Posterior cingulate gyrus (tissue), 11 donors: ENCODE measurements around the gene IGF1R.

ENCODE experiments used
- DNase-seq, 10 donors: peaks; one replicate each; pipeline versions ENCODE4 v3.0.0 to v3.0.0-alpha.2; 2020 to 2021; ENCODE audit warnings: mixed read lengths in 3 of 10
- intact Hi-C: fragments of 100-400 bp; cut with DNase I; formaldehyde crosslinking; loops from one replicate; pipeline ENCODE4 v1.15.1; 2023

Gene IGF1R

GRCh38 chr15:98767692-98768091 is 119.4 kb downstream of the IGF1R start:
- intact Hi-C loops, result no loop called here
- DNase-seq, result no peak

GRCh38 chr15:98769867-98770266 is 121.5 kb downstream of the IGF1R start:
- intact Hi-C loops, result no loop called here

DNA sequence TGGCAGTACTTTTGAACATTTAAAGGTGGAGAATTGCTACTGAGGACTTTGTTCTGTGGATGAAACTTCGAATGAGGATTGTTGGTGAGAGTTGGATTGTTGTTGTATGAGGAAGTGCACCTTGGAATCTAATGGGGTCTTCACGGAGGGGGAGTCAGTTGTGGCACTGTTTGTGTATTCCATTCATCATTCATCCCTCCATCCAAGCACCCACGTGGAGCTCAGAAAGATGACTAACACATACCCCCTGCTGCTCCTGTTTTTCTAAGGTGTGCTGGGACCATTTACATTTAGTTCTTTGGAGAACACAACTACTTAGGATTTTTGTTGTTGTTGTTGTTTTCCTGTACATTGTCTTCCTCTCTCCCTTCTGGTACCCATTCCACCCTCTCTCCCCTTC is 122.6 kb downstream of the IGF1R start:
- DNase-seq, result no peak
- intact Hi-C loops, result no loop called here

More at GRCh38 chr15:98769867-98770266, 121.5 kb downstream of the IGF1R start:
- DNase-seq, result no peak

DNA sequence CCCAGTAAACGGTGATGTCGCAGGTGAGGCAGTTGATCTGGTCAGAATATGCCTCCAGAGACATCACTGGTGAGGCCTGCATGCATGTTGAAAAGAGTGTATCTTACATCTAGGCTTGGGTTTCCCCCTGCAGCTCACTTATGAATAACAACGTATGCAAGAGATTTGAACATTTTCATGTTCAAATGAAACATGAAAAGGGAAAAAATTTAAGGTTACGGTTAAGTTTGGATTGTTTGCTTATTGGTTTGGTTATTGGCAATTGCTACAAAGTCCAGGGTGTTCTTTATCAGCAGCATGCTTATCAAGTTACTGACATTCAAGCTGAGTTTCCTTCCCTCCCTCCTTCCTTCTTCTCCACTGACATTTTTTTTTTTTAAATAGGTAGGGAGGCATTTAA is 123.2 kb downstream of the IGF1R start:
- no peak for DNase-seq
- intact Hi-C loops, result no loop called here

DNA sequence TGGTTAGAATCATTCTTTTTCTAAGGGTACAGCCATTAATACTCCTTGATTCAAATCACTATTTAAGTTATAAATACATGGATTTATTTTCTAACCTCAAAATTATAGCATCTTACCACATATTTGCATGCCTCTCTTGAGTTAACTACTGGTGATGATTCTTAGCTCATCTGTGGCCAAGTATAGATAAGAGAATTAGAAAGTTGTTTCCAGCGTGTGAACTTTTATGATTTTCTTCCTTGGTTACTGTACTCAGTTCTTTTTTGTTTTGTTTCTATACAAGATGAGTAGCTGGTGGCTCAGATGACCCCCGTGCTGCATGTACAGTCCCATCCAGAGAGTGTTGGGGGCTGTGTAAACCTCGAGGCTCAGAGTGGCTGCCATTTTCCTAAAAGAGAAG is 124.6 kb downstream of the IGF1R start:
- intact Hi-C loops, result no loop called here
- no peak for DNase-seq

- DNase-seq, result no peak
- intact Hi-C loops, result no loop called here
Observed at GRCh38 chr15:98773616-98774015, 125.3 kb downstream of the IGF1R start.

- intact Hi-C loops, result loop anchor here (5.0 kb wide), 1 partner anchor 123 kb away; no protein-coding TSS in a partner anchor
- DNase-seq, result no peak
Observed at GRCh38 chr15:98774756-98775497, 126.6 kb downstream of the IGF1R start.

DNA sequence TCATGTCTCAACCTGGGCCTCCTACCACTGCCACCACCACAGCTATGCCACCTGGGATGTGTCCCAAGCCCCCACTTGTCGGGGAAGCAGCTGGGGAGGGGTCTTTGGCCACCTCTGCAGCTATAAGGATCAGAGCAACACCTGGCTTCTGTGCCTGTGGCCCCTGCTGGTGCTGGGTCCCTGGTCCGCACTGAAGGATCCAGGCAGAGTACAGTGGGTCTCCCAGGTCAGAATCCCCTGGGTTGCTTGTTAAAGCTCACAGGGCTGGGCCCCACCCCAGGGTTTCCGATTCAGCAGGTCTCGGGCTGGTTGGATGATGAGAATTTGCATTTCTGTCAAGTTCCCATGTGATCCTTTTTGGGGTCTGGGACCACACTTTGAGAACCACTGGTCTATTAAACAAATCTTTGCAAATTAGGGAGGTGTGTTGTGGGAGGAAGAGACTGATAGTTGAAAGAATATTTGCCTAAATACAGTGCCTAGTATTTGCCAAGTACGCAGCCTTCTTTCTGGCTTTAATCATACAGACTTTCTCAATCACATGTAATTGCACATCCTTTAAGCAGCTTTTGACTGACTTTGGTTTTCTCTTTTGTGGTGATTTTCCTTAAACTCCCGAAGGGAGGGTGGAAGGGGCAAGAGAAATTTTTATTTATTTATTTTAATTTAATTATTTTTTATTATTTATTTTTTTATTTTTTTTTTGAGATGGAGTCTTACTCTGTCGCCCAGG is 127.3 kb downstream of the IGF1R start:
- DNase-seq, result no peak
- intact Hi-C loops, result loop anchor here (5.0 kb wide), 1 partner anchor 123 kb away; no protein-coding TSS in a partner anchor

GRCh38 chr15:98776607-98777281 is 128.4 kb downstream of the IGF1R start:
- intact Hi-C loops, result loop anchor here (5.0 kb wide), 1 partner anchor 124 kb away; no protein-coding TSS in a partner anchor
- DNase-seq, result peak in 1 of 10 donors; percentile 79

- DNase-seq, result peak in 1 of 10 donors; percentile 64
- intact Hi-C loops, result loop anchor here (5.0 kb wide), 1 partner anchor 125 kb away; no protein-coding TSS in a partner anchor
Observed at GRCh38 chr15:98777426-98777825, 129.1 kb downstream of the IGF1R start.

- DNase-seq, result no peak
- intact Hi-C loops, result loop anchor here (5.0 kb wide), 1 partner anchor 126 kb away; no protein-coding TSS in a partner anchor
Observed at GRCh38 chr15:98778263-98778959, 130.1 kb downstream of the IGF1R start.

DNA sequence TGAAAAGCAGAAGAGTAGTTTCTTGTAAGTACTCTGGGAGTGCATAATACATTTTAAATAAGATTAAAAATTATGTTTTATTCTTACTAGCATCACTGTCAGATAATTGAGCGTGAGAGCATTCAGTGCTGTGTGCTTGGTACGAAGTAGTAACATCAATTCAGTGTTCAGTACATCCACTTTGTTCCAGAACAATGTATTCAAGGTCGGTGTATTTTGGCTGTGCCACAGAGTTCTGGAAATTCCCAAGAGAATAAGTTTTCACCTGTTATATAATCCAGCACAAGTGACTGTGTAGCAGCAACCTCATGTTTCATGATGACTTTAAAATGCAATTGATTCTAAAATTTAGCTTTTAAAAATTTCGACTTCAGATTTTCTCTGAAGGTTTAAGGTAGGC is 130.6 kb downstream of the IGF1R start:
- intact Hi-C loops, result loop anchor here (5.0 kb wide), 1 partner anchor 127 kb away; no protein-coding TSS in a partner anchor
- DNase-seq, result no peak

DNA sequence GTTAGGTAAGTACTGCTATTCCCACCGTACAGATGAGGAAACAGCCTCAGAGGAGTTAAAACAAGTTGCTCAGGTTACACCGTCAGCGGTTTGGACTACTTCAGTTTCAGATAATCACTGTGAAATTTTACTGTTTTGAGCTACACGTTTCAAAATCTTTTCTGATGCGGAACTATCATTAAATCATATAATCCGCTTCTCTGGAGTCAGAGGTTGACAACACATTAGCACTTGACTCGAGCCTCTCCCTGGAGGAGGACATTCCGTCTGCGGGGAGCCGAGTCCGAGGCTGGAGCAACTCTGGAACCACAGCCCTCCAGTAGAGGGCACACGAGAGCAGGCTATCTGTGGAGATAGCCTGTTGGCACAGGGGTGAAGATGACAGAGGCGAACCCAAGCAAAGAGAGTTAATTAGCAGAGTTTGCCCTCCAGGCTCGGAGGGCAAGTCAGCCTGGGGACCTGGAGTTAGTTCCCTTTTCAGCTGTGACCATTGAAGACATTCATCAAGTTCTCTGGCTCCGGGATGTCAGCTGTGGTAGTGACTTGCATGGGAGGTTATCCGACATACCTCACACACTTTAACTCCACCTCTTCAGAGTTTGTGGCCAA is 131.2 kb downstream of the IGF1R start:
- intact Hi-C loops, result loop anchor here (2.0 to 5.0 kb wide), 2 partner anchors 19 to 127 kb away; no protein-coding TSS in a partner anchor

DNA sequence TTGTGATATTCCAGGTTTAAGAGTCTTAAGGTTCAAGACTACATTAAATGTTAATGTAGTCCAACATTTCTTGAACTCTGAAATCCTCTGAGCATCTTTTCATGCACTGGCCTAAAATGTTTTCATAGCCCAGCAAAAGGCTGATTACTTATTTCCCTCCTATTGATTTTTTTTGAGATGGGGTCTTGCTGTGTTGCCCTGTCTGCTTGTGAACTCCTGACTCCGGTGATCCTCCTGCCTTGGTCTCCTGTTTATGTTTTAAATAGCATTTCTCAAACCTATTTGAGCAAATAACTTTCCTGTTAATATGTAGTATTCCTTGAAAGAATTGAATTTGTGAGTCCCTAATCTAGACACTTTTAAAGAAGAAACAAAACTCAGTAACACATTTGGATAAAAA is 133.5 kb downstream of the IGF1R start:
- intact Hi-C loops, result loop anchor here (2.0 kb wide), 1 partner anchor 17 kb away; no protein-coding TSS in a partner anchor
- no peak for DNase-seq

More for the DNA sequence above, 131.2 kb downstream of the IGF1R start:
- peak; percentile 53 to 95 (median 82) for DNase-seq

- intact Hi-C loops, result no loop called here
- DNase-seq, result no peak
Observed at GRCh38 chr15:98782801-98783200, 134.5 kb downstream of the IGF1R start.

- intact Hi-C loops, result no loop called here
- DNase-seq, result no peak
Observed at GRCh38 chr15:98785431-98785806, 137.1 kb downstream of the IGF1R start.

DNA sequence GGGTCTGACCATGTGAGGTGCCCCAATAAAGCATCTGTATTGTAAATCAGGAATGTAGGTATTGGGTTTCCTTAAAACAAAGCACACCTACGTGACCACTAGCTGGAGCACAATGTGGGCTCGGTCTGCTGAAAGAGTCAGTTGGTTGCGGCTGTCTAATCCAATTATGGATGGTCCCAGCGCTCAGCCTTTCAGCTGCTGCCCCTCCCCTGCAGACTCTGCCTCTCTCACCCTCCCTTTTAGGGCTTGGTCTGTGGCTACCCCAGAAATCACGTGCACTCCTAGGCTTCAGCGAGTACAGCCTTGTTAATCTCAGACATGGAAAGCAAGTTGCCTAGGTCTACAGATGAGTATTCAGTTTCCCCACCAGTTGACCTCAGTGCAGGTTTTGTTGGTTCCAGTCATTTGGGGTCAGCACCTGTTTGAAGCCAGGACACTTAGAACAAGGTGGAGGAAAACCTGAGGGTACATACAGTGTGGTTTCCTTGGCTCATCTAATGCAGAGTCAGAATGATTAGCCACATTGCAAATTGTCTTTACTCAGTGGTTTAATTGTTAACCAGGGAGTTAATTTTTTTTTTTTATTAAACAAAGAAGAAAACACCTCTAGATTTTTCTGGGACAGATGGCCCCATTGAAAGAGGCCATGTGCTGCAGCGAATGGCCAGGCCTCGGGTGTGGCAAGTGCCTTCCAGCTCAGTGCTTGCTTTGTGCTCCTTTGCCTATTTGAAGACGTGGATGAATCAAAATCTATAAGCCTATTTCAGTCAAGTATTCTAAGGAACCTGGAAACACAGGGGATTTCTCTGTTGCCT is 137.7 kb downstream of the IGF1R start:
- no peak for DNase-seq

DNA sequence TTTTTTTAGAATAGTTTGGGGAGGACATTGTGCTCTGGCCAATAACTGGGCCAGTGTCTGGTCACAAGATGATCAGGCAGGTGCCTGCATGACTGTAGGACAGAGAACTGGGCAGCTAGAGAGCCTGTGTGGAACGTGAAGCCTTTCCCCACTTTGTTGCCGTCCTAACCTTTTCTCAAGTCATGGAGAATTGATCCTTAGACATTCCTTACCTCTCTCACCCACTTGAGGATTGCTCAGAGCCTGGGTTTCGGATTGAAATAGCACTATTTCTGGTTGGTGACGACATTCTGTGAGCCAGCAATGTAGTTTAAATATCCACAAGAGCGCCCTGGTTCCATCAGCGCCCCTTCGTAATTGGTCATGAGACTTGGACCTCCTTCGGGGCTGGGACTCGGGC is 138.4 kb downstream of the IGF1R start:
- intact Hi-C loops, result no loop called here
- DNase-seq, result no peak

More for the DNA sequence above, 137.7 kb downstream of the IGF1R start:
- intact Hi-C loops, result no loop called here

GRCh38 chr15:98787194-98787593 is 138.9 kb downstream of the IGF1R start:
- intact Hi-C loops, result no loop called here
- no peak for DNase-seq
